Vagina (tissue), 2 donors: Measurements from ENCODE around the gene LBHD1. TPM values are rescaled to one million over a fixed set of nuclear protein-coding genes. Genes with fewer than 3 reads are reported as not detected.
"Not testable (repeated sequence)": the region's sequence is repeated elsewhere in the genome, so short reads cannot be mapped to it uniquely, and the experiment has no call there.

Experiments used
- DNase-seq, 2 donors: peaks; one replicate each; pipeline ENCODE4 v3.0.0-alpha.2; 2017; ENCODE audit errors: extremely low spot score in 2 of 2
- H3K27ac ChIP-seq: fragments of 200-600 bp; sonication (generic); one replicate; pipeline ENCODE4 v1.5.1; 2019
- H3K27me3 ChIP-seq: fragments of 200-600 bp; sonication (generic); one replicate; pipeline ENCODE4 v1.5.1; 2019
- H3K36me3 ChIP-seq, 2 donors: fragments of 200-600 bp; sonication (generic); one replicate each; pipeline ENCODE4 v1.5.1; 2017 to 2019
- H3K4me1 ChIP-seq: fragments of 200-600 bp; sonication (generic); one replicate; pipeline ENCODE4 v1.5.1; 2019
- H3K4me3 ChIP-seq, 2 donors: fragments of 200-600 bp; sonication (generic); 1 replicate in 1 of 2; 2 replicates in 1 of 2; pipeline ENCODE4 v1.5.1; 2016 to 2019
- H3K9me3 ChIP-seq: fragments of 200-600 bp; sonication (generic); one replicate; pipeline ENCODE4 v1.5.1; 2019
- POLR2A ChIP-seq, 2 donors: fragments of 450-650 bp; IDR thresholded peaks; one replicate each; pipeline ENCODE4 v1.6.1; 2017; ENCODE audit warnings: antibody characterized with exemption in 2 of 2, mild to moderate bottlenecking in 2 of 2, moderate library complexity in 2 of 2
- POLR2AphosphoS5 ChIP-seq, 2 donors: sonication (generic); formaldehyde crosslinking; IDR thresholded peaks; one replicate each; pipeline ENCODE4 v1.9.0; 2017; ENCODE audit warnings: antibody characterized with exemption in 2 of 2, mild to moderate bottlenecking in 2 of 2, low read depth in 1 of 2; ENCODE audit not compliant: insufficient read depth in 1 of 2
- intact Hi-C: fragments of 100-400 bp; cut with DNase I; formaldehyde crosslinking; loops from one replicate; pipeline ENCODE4 v1.15.1; 2023
- total RNA-seq: library from RNA; depleted of rRNA; stranded (reverse); fragments of >200 nt; gene quantifications from one replicate; pipeline ENCODE4 v1.2.3, GENCODE V29; 2016
- TF ChIP-seq, protein P1 (sequence below), 3 experiments: fragments of 450-650 bp in 2 of 3; fragments of 200-600 bp in 1 of 3; sonication (generic) in 1 of 3; IDR thresholded peaks; one replicate each; pipeline ENCODE4 v1.5.1; 2017 to 2019; ENCODE audit warnings: antibody characterized with exemption in 3 of 3, mild to moderate bottlenecking in 2 of 3, moderate library complexity in 2 of 3

Gene LBHD1
- total RNA-seq, 1 donor from 2014 or later, result 6.9 TPM

DNA sequence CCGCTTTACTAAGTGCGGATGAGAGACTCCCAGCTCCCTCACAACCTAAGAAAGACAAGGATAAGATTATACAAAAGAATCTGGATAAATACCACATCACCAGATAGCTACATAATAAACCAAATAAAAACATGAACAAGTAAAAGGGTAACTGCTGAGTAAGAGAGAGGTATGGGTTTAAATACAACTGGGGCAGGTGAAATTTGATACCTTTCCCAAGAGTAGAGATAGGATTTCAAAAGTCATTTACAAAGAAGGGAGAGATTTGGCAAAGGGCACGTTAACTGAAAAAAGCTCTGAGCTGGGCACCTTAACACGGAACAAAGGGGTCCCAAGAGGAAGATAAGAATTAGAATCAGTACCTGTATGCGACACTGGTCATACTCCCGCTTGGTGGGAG, 5.1 kb upstream of the LBHD1 start:
- TF ChIP-seq POLR2A (IDR thresholded peaks at IDR 0.05) (no peak), POLR2AphosphoS5 (IDR thresholded peaks at IDR 0.05; ENCODE audit: insufficient read depth in 1 of 2, low read depth in 1 of 2) (no peak)
- TF ChIP-seq, protein P1, sequence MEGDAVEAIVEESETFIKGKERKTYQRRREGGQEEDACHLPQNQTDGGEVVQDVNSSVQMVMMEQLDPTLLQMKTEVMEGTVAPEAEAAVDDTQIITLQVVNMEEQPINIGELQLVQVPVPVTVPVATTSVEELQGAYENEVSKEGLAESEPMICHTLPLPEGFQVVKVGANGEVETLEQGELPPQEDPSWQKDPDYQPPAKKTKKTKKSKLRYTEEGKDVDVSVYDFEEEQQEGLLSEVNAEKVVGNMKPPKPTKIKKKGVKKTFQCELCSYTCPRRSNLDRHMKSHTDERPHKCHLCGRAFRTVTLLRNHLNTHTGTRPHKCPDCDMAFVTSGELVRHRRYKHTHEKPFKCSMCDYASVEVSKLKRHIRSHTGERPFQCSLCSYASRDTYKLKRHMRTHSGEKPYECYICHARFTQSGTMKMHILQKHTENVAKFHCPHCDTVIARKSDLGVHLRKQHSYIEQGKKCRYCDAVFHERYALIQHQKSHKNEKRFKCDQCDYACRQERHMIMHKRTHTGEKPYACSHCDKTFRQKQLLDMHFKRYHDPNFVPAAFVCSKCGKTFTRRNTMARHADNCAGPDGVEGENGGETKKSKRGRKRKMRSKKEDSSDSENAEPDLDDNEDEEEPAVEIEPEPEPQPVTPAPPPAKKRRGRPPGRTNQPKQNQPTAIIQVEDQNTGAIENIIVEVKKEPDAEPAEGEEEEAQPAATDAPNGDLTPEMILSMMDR (IDR thresholded peaks at IDR 0.05), result no peak
- DNase-seq, result no peak
- H3K4me3 ChIP-seq, result no peak overlapping the region
- peaks cover 0 to 32% of the 10 kb centered on the region in 2 donors for H3K36me3 ChIP-seq
- H3K9me3 ChIP-seq, result no peaks in the 10 kb centered on the region
- intact Hi-C loops, result no loop called here
- peaks cover 56% of the 10 kb centered on the region for H3K4me1 ChIP-seq
- no peaks in the 10 kb centered on the region for H3K27me3 ChIP-seq
- H3K27ac ChIP-seq, result no peak overlapping the region

- peaks cover 0 to 32% of the 10 kb centered on the region in 2 donors for H3K36me3 ChIP-seq
- H3K27me3 ChIP-seq, result no peaks in the 10 kb centered on the region
- peaks cover 56% of the 10 kb centered on the region for H3K4me1 ChIP-seq
- intact Hi-C loops, result no loop called here
- H3K4me3 ChIP-seq, result no peak overlapping the region
- no peak for DNase-seq
- no peak overlapping the region for H3K27ac ChIP-seq
- TF ChIP-seq POLR2A (IDR thresholded peaks at IDR 0.05) (no peak), POLR2AphosphoS5 (IDR thresholded peaks at IDR 0.05; ENCODE audit: insufficient read depth in 1 of 2, low read depth in 1 of 2) (no peak)
- TF ChIP-seq, protein P1 (IDR thresholded peaks at IDR 0.05), result no peak
- H3K9me3 ChIP-seq, result no peaks in the 10 kb centered on the region
These were observed 4.6 kb upstream of the LBHD1 start for GRCh38 chr11:62676698-62677097.

DNA sequence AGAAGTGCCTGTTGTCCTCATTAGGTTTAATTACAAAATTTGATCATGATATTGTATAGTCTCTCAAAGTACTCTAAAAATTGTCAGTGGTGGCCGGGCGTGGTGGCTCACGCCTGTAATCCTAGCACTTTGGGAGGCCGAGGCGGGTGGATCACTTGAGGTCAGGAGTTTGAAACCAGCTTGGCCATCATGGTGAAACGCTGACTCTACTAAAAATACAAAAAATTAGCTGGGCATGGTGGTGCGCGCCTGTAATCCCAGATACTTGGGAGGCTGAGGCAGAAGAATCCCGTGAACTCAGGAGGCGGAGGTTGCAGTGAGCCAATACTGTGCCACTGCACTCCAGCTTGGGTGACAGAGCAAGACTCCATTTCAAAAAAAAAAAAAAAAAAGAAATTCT, 3.3 kb upstream of the LBHD1 start:
- Histone ChIP-seq H3K36me3 (peaks cover 0 to 32% of the 10 kb centered on the region in 2 donors), H3K4me1 (peaks cover 63% of the 10 kb centered on the region)
- H3K4me3 ChIP-seq, DNase-seq, H3K27me3 ChIP-seq, H3K27ac ChIP-seq, H3K9me3 ChIP-seq, intact Hi-C loops: not testable (repeated sequence)

DNA sequence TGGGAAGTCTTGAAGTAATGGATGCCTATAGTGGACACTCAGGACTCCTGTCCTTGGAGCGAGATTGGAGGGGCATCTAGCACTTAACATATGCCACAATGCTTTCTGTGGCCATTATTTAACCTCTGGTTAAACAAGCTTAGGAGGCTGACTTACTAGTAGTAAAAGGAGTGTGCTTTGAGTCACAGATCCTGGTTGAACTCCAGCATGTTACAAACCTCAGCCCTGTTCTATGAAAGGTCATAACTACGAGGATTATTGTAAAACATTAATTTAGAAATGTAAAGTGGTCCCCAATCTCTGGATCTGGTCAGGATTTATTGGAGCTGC, 1.1 kb upstream of the LBHD1 start:
- intact Hi-C loops, result no loop called here
- Histone ChIP-seq H3K27ac (no peak overlapping the region), H3K36me3 (peaks cover 0 to 32% of the 10 kb centered on the region in 2 donors), H3K27me3 (no peaks in the 10 kb centered on the region), H3K4me1 (peaks cover 59% of the 10 kb centered on the region), H3K9me3 (no peaks in the 10 kb centered on the region), H3K4me3 (no peak overlapping the region)
- DNase-seq, result no peak
- TF ChIP-seq, protein P1 (IDR thresholded peaks at IDR 0.05), result no peak
- TF ChIP-seq POLR2AphosphoS5 (IDR thresholded peaks at IDR 0.05; ENCODE audit: insufficient read depth in 1 of 2, low read depth in 1 of 2) (no peak), POLR2A (IDR thresholded peaks at IDR 0.05) (no peak)

- no peak for TF ChIP-seq POLR2A (IDR thresholded peaks at IDR 0.05)
- TF ChIP-seq, protein P1 (IDR thresholded peaks at IDR 0.05), result no peak
- TF ChIP-seq POLR2AphosphoS5 (IDR thresholded peaks at IDR 0.05; ENCODE audit: insufficient read depth in 1 of 2, low read depth in 1 of 2), result no peak
- no peaks in the 10 kb centered on the region for H3K9me3 ChIP-seq
- no peaks in the 10 kb centered on the region for H3K27me3 ChIP-seq
- peak overlapping the region; percentile 62 to 66 for H3K4me3 ChIP-seq
- H3K36me3 ChIP-seq, result peaks cover 0 to 16% of the 10 kb centered on the region in 2 donors
- DNase-seq, result no peak
- intact Hi-C loops, result no loop called here
- H3K27ac ChIP-seq, result peak overlapping the region; percentile 87
- peaks cover 65% of the 10 kb centered on the region for H3K4me1 ChIP-seq
These were observed 845 bp downstream of the LBHD1 start for GRCh38 chr11:62671236-62671607.
